ENCODE measurements around the gene BRPF1.

The BRPF1 gene

GRCh38 chr3:9703736-9704346 lies 27.7 kb upstream of the BRPF1 start, which contains the start of gene CPNE9:
Gene CPNE9 (plus strand): TSS chr3:9703833. CDS start chr3:9703997, 164 bp downstream.
- no peak for DNase-seq (ENCODE audit: low spot score)

- DNase-seq (ENCODE audit: low spot score): peak; percentile 65
These were observed 26.9 kb upstream of the BRPF1 start for GRCh38 chr3:9704347-9705322.

- no peak for DNase-seq (ENCODE audit: low spot score)
These were observed 21.3 kb upstream of the BRPF1 start for GRCh38 chr3:9710174-9710739.

- DNase-seq (ENCODE audit: low spot score): no peak
These were observed 19.1 kb upstream of the BRPF1 start for GRCh38 chr3:9712415-9712814.

- no peak for DNase-seq (ENCODE audit: low spot score)
These were observed 18.4 kb upstream of the BRPF1 start for GRCh38 chr3:9713142-9713541.

- no peak for DNase-seq (ENCODE audit: low spot score)
These were observed 16.4 kb upstream of the BRPF1 start for GRCh38 chr3:9715136-9715535.

- peak; percentile 86 for DNase-seq (ENCODE audit: low spot score)
These were observed 15.6 kb upstream of the BRPF1 start for GRCh38 chr3:9715764-9716437.

GRCh38 chr3:9716801-9717555 lies 14.6 kb upstream of the BRPF1 start:
- DNase-seq (ENCODE audit: low spot score): no peak

- no peak for DNase-seq (ENCODE audit: low spot score)
These were observed 14.0 kb upstream of the BRPF1 start for GRCh38 chr3:9717563-9717962.

- DNase-seq (ENCODE audit: low spot score): no peak
These were observed 13.4 kb upstream of the BRPF1 start for GRCh38 chr3:9718118-9718517.

GRCh38 chr3:9721015-9721699 lies 10.4 kb upstream of the BRPF1 start:
- DNase-seq (ENCODE audit: low spot score): no peak

GRCh38 chr3:9721700-9722060 lies 9.9 kb upstream of the BRPF1 start:
- DNase-seq (ENCODE audit: low spot score): no peak

- no peak for DNase-seq (ENCODE audit: low spot score)
These were observed 5.6 kb upstream of the BRPF1 start for GRCh38 chr3:9725775-9726515.

- DNase-seq (ENCODE audit: low spot score): no peak
These were observed 4.4 kb upstream of the BRPF1 start for GRCh38 chr3:9727041-9727595.

GRCh38 chr3:9727743-9728142 lies 3.8 kb upstream of the BRPF1 start:
- DNase-seq (ENCODE audit: low spot score): no peak

GRCh38 chr3:9729419-9729818 lies 2.1 kb upstream of the BRPF1 start:
- DNase-seq (ENCODE audit: low spot score): no peak

GRCh38 chr3:9730657-9731205 lies 804 bp upstream of the BRPF1 start:
- no peak for DNase-seq (ENCODE audit: low spot score)

GRCh38 chr3:9732080-9732739 lies 675 bp downstream of the BRPF1 start:
- DNase-seq (ENCODE audit: low spot score): peak; percentile 46

- peak; percentile 66 for DNase-seq (ENCODE audit: low spot score)
These were observed 1.2 kb downstream of the BRPF1 start for GRCh38 chr3:9732740-9733115.
